GM18907 (cell line): ENCODE results near the gene ACP3.
"Not testable (repeated sequence)": the region's sequence is repeated elsewhere in the genome, so short reads cannot be mapped to it uniquely, and the experiment has no call there.

Source experiments
- ATAC-seq: cut with Tn5 transposase; IDR thresholded peaks from one replicate; pipeline ENCODE4 v1.9.1; 2021; ENCODE audit warnings: mild to moderate bottlenecking, moderate library complexity; ENCODE audit not compliant: unreplicated experiment

ACP3 gene

DNA sequence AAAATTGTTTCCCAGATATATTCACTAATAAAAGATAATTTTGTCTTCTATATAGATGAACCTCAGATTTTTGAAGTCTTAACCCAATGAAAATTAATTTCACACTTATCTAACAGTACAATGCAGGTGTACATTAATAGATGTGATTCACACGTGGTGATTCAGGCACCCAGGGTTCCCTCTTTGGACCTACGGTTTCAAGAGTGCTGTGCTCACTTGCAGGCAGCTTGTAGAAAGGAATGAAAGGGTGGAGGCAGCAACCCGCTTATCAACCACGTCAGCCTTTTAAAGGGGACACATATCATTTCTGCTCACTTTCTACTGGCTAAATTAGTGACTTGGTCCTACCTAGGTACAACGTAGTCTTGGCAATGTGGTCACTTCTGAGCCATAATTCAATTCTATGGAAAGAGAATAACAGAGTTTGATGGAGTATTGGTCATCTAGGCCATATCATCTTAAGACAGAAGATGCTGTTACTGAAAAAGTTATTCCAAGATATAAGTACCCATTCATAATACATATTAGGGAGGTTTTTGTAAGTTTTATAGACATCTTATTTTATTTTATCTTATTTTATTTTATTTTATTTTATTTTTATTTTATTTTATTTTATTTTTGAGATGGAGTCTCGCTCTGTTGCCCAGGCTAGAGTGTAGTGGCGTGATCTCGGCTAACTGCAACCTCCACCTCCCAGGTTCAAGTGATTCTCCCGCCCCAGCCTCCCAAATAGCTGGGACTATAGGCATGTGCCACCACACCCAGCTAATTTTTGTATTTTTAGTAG is 37.9 kb downstream of the ACP3 start:
- ATAC-seq: no peak

DNA sequence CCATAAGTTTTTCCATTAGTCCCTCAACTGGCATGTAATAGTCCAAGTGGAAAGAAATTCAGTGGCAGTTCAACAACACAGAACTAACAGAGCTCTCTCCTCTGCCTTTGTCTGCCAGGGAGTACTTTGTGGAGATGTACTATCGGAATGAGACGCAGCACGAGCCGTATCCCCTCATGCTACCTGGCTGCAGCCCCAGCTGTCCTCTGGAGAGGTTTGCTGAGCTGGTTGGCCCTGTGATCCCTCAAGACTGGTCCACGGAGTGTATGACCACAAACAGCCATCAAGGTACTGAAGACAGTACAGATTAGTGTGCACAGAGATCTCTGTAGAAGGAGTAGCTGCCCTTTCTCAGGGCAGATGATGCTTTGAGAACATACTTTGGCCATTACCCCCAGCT is 39.4 kb downstream of the ACP3 start:
- no peak for ATAC-seq

DNA sequence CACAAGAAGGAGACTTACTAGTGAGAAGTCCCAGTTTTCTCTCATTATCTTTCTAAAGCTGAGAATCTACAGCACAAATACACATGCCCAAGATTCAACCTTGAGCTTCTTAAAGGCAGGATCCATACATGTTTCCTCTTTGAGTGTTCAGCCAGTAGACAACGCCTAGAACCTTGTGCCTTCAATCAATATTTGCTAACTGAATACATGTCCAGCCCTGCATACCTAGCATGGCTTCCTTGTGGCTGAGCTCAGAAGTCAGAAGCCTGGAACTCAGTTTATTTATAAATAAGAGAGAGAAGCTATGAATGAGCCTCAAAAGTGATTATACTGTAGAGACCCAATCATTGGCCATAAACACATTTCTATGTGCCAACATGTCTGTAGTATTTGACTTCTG is 43.5 kb downstream of the ACP3 start:
- no peak for ATAC-seq

DNA sequence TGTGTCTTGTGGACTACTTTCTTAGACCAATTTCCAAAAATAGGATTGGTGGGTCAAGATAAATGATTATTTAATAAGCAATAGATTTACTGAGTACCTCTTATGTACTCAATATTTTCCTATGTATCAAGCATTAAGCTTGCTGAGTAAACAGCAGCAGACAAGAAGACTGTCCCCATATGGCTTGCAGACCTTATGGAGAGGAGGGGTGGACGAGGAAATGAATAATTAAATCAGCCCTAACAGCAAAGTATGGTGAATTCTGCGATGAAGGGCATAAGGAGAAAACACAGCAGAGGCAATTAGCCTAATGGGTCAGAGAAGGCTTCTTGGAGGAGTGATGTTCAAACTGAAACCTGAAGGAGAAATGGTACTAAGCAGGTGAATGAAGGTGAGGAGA is 45.1 kb downstream of the ACP3 start:
- no peak for ATAC-seq

DNA sequence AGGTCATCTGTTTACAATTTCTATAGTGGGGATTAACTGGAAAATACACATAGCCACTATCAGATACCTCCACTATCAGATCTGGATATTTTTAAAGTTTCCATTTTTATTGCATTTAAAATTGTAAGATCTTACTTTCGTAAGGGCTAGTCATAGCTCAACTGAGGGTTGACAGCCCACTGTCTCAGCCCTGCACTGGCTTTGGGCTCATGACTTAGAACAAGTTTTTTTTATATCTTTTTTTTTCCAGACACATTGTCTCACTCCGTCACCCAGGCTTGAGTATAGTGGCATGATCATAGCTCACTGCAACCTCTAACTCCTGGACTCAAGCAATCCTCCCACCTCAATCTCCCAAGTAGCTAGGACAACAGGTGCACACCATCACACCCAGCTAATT is 51.3 kb downstream of the ACP3 start:
- no peak for ATAC-seq

DNA sequence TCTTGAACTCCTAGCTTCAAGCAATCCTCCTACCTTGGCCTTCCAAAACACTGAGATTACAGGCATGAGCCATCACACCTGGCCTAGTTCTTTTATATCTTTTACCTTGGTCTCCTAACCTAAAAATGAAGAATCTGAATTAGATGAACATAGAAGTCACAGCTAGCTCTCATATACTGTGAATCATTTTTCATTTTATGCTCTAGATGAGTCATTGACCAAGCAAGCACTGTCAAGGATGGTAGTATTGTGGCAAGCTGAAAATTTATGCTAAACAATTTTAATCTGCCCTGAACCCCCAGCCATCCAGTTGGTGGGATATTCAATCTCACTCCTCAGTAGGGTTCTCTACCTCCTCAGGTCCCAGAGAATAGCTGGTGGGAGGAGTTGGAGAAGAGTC is 51.8 kb downstream of the ACP3 start:
- ATAC-seq: no peak

DNA sequence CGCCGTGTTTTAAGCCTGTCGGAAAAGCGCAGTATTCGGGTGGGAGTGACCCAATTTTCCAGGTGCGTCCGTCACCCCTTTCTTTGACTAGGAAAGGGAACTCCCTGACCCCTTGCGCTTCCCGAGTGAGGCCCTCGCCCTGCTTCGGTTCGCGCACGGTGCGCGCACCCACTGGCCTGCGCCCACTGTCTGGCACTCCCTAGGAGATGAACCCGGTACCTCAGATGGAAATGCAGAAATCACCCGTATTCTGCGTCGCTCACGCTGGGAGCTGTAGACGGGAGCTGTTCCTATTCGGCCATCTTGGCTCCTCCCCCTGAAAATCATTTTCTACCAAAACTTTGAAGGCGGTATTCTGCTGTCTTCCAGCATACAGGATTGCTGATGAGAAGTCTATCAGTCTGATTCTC is 59.7 kb downstream of the ACP3 start:
- not testable (repeated sequence) for ATAC-seq

DNA sequence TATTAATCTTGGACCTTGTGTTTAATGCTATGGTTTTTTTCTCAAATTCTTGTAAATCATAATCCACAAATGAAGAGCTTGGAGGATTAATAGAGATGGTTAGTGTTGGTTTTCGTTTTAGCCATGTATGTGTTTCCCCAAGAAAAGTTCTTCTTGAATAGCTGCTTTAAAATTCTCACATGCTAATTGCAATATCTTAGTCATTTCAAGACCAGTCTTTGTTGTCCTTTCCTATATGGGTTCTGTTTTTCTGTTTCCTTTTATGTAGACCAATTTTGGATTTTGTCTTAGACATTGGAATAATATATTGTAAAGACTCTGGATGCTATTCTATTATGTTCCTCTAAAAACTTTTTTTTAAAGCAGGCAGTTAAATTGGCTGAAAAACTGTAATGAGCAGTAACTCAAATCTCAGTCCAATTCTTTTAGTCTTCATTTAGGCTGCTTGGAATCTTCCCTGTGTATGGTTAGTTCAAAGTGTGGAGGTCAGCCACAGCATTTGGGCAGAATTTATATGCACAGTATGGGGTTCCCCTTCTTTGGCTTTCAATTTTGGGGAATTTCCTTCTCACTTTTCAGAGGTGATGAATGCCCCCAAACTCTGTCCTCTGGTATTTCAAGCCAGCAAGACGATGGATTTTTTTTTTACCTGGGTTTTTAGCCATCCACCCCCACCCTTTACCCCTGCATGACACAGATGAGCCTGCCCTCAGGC is 61.0 kb downstream of the ACP3 start:
- ATAC-seq: no peak

DNA sequence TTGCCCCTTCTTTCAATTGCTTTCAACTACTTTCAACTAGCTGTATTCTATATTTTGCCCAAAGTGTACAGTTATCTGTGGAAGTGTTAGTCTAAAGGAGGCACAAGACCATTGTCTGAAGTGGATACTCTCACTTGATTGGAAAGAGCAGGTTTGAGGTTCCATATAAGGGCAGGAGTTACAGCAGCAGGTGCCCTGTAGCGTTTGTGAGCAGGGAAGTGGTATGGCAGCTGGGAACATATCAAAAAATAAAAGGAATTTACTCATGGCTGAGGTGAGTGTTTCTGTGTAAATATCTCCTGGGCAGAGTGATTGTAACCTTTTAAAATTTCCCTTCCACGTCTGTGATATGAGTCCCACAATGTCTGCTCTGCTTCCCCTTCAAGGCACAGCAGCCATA is 61.6 kb downstream of the ACP3 start:
- ATAC-seq: no peak

DNA sequence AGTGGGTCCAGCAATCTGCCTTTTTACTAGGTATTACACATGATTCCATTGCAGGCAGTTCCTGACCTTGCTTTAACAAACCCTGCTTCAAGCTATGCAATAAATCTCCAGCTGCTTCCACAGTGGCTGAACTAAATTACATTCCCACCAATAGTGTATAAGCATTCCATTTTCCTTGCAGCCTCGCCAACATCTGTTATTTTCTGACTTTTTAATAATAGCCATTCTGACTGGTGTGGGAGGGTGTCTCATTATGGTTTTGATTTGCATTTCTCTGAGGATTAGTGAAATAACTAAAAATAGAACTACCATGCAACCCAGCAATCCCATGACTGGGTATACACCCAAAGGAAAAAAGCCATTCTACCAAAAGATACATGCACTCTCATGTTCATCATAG is 63.7 kb downstream of the ACP3 start:
- no peak for ATAC-seq

DNA sequence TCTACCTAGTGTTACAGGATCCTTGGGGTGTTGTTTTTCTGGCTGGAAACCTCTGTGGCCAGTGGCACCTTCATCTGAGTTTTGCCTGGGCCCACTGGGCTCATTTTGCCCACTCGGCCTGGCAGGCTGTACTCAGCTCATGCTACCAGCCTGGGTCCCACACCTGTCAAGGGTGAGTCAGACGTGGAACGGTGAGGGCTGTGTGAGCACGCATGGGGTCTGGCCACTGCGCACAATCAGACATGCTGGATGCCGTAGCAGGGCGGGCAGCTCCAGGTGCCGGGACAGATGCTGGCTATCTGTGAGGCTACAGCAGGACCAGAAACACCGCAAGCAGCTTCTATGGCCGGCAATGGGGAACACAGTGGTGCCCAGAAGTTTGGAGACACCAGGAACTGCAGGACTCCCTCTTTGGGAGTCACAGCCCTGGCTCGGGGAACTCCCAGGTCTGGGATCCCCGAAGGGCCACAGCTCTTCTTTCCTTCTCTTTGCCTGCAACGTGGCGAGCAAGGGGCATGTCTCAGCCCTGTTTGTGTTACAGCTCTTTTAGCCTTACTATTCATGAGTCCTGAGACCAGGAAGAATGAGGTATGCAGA is 64.2 kb downstream of the ACP3 start:
- no peak for ATAC-seq

DNA sequence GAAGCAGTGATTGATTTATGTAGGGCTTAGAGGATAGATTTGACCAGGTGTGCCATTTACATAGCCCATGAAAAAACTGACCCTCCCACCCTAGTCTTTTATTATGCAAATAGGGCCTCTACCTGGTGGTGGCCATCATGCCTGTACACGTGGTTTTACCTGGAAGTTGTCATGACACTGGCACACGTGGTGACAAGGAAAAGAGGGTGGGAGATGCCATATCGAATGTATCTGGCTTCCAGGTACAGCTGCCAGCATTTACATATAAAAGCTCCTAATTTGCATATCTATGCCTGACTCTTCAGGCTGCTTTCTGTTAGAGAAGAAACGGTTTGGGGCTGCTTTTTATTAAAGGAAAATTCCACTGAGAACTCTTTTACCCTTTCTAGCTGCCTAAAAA is 65.1 kb downstream of the ACP3 start:
- no peak for ATAC-seq

DNA sequence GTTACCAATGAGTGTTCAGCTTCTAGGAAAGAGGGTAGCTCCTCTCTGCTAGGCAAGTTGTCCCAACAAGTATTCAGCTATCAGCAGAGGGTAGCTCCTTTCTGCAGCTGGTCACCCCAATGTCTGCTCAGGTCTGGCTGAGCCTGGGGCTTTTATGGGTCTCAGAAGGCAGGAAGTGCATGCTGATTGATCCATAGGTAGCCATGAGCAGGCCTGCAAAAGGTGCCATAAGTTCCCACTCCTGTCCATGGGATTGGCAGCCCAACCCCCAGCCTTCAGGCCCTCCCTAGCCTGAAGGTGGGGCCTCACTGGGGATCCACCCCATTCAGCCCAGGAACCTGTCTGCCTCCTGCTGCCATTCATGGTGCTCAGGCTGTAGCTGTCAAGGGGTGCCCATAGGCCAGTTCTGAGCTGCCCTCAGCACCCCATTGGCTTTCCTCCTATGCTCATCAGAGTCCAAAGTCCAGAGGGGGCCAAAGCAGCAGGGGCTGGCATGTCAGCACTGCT is 65.5 kb downstream of the ACP3 start:
- no peak for ATAC-seq

DNA sequence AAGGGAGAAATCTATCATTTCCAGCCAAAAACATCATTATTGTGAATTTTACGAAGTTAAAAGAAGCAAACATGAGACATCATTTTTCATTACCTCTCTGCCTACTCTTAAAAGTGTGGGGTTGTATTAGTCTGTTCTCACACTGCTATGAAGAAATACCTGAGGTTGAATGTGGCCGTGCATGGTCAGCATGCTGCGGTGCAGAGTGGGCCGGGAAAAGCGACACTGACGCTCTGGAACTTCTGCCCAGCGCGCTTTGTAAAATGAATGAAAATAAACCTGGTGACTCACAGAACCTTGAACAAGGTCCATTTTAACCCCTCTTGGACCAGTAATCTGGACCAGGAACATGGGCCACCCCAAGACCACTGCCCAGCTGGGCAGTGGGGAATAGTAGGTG is 69.1 kb downstream of the ACP3 start:
- ATAC-seq: no peak

DNA sequence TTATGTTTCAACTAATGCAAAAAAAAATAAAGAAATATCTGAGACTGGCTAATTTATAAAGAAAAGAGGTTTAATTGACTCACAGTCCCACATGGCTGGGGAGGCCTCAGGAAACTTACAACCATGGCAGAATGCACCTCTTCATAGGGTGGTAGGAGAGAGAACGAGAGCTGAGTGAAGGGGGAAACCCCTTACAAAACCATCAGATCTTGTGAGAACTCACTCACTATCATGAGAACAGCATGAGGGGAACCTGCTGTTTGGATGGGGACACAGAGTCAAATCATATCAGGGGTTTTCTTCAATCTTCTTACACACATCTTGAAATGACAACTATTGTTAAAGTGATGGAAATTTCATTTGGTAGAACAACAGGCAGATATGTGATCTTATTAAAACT is 75.5 kb downstream of the ACP3 start:
- not testable (repeated sequence) for ATAC-seq

DNA sequence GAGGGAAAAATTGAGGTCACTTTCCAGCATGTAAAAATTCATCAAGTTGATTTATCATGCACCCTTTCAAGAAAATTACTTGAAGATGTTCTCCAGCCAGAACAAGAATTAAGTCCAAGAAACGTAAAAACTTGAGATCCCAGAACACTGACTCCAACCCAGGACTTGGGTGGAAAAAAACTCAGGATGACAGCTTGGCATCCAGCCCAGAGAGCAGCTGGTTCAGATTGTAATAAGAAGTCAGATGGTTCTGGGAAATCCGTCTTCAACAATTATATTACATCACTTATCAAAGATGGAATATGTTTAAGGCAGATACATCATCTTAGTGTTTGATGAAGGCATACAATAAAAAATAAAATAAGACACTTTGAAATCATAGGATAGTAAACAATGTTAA is 77.1 kb downstream of the ACP3 start:
- no peak for ATAC-seq

DNA sequence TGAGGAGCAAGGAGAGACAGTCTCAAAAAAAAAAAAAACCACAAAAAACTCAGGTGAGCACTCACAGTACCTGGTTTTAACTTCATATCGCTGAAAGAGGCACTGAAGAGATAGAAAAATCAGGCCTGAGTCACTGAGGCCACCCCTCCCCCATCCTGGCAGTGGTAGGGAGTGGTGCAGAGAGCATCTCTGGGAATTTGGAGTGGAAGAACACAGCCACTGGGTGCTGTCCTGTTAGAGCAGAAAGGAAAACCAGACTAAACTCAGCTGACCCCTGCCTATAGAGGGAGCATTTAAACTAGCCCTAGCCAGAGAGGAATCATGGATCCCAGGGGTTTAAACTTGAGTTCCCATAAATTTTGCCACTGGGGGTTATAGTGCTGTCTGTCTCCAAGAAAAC is 77.9 kb downstream of the ACP3 start:
- no peak for ATAC-seq

DNA sequence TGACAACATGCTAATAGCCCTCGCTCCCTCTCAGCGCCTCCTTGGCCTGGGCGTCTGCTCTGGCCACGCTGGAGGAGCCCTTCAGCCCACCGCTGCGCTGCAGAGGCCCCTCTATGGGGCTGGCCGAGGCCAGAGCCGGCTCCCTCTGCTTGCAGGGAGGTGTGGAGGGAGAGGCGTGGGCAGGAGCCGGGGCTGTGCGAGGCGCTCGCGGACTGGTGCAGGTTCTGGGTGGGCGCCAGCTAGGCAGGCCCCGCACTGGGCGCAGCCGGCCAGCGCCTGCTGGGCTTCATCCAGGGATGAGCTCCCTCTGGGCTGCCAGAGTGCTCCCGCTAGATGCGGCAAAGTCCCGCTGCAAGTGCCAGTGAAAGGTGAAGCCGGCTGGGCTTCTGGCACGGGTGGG is 79.0 kb downstream of the ACP3 start:
- ATAC-seq: no peak

DNA sequence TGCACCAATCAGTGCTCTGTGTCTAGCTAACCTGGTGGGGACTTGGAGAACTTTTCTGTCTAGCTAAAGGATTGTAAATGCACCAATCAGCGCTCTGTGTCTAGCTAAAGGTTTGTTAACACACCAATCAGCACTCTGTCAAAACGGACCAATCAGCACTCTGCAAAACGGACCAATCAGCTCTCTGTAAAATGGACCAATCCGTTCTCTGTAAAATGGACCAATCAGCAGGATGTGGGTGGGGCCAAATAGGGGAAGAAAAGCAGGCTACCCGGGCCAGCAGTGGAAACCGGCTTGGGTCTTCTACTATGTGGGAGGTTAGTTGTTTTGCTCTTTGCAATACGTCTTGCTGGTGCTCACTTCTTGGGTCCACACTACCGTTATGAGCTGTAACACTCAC is 79.6 kb downstream of the ACP3 start:
- ATAC-seq: not testable (repeated sequence)

DNA sequence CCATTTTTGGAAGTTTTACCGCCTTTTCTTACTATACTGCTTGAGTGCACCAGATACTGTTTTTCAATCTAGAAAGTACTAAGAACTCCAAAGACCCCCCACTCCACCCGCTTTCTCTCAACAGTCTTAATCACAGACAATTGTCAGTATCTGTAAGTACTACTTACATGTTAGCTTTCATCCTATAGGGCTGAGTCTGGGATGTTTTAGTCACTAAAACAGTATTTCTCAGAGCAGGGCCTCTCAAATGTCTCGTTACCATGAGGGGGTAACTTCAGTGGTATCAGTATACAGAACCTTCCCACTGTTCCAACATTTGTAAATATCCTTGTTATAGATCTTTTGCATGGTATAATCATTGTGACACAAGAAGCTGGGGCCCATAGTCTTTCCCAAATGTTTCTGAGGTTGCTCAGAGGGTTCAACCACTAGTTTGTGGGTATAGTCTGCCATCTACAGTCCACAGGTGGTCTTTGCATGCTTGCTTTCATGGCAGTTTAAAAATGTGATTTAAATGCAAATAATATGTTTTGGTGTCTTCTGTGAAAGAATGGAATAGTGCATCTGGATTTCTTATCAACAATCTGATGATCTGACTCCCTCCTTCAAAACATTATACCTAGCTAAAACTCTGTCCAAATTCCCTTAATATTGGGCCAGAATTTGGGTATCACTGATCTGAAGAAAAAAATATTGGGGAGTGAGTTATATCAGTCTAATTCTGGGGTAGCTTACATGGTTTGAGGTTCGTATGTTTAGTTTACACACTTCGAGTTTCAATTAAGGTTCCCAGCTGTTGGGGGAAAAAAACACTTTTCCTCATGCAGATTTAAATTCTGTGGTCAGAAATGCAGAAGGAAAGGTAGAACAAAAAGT is 82.1 kb downstream of the ACP3 start:
- ATAC-seq: no peak

DNA sequence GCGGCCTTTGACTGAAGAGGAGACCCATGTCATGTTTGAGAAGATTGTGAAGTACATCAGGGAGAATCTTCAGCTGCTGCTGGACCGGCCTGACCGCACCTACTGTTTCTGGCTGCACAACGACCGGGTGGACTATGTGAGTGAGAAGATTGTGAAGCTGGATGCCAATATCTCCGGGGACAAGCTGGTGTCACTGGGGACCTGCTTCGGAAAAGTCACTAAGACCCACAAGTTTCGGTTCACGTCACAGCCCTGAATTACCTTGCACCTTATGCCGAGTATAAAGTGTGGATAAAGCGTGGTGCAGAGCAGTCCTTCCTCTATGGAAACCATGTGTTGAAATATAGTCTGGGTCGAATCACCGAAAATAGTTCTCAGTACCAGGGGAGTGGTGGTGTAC is 84.0 kb downstream of the ACP3 start:
- no peak for ATAC-seq
